Neural cell (in vitro differentiated cells): ENCODE measurements around the gene ARHGAP30. TPM values are rescaled to one million over a fixed set of nuclear protein-coding genes. Genes with fewer than 3 reads are reported as not detected.

Experiments
- H2AFZ ChIP-seq: fragments of 200-600, 300-800 bp; sonication (generic), shearing (Covaris generic); 2 replicates; pipeline ENCODE4 v1.6.0; 2014; ENCODE audit warnings: low read depth, mild to moderate bottlenecking, antibody characterized with exemption, low read length, moderate library complexity
- H3F3A ChIP-seq: fragments of 200-600 bp; shearing (Covaris generic); 2 replicates; pipeline ENCODE4 v1.6.1; 2016; ENCODE audit warnings: mild to moderate bottlenecking, moderate library complexity, mixed read lengths, antibody characterized with exemption, low read length; ENCODE audit not compliant: insufficient read depth, poor library complexity, severe bottlenecking
- H3K27ac ChIP-seq: fragments of 200-600, 300-800 bp; sonication (generic), shearing (Covaris generic); 2 replicates; pipeline ENCODE4 v1.5.1; 2014; ENCODE audit warnings: mild to moderate bottlenecking, low read length, moderate library complexity
- H3K27me3 ChIP-seq: fragments of 300-800, 200-600 bp; sonication (generic), shearing (Covaris generic); 2 replicates; pipeline ENCODE4 v1.6.0; 2014; ENCODE audit warnings: mild to moderate bottlenecking, low read depth, low read length, moderate library complexity; ENCODE audit not compliant: insufficient read depth
- H3K36me3 ChIP-seq: fragments of 300-800, 200-600 bp; sonication (generic), shearing (Covaris generic); 2 replicates; pipeline ENCODE4 v1.5.1; 2014; ENCODE audit warnings: mild to moderate bottlenecking, antibody characterized with exemption, low read length, moderate library complexity; ENCODE audit not compliant: insufficient read depth
- H3K4me2 ChIP-seq: fragments of 300-800, 200-600 bp; sonication (generic), shearing (Covaris generic); 2 replicates; pipeline ENCODE4 v1.6.0; 2014; ENCODE audit warnings: mild to moderate bottlenecking, low read length
- H3K4me3 ChIP-seq: fragments of 300-800, 200-600 bp; sonication (generic), shearing (Covaris generic); 2 replicates; pipeline ENCODE4 v1.5.1; 2014; ENCODE audit warnings: mild to moderate bottlenecking, low read length, moderate library complexity
- H3K79me2 ChIP-seq: fragments of 200-600 bp; shearing (Covaris generic); replicated peaks from 2 replicates; pipeline ENCODE4 v1.6.0; 2014; ENCODE audit warnings: mild to moderate bottlenecking, low read length, moderate library complexity; ENCODE audit not compliant: insufficient read depth
- H3K9ac ChIP-seq: fragments of 300-800, 200-600 bp; sonication (generic), shearing (Covaris generic); 2 replicates; pipeline ENCODE4 v1.6.1; 2016; ENCODE audit warnings: mild to moderate bottlenecking, low read length, mixed read lengths
- H3K9me2 ChIP-seq: fragments of 200-600 bp; shearing (Covaris generic); 2 replicates; pipeline ENCODE4 v1.6.1; 2016; ENCODE audit warnings: mild to moderate bottlenecking, low read length, mixed read lengths; ENCODE audit not compliant: insufficient read depth
- H3K9me3 ChIP-seq: fragments of 200-600, 300-800 bp; sonication (generic), shearing (Covaris generic); 2 replicates; pipeline ENCODE4 v1.6.1; 2016; ENCODE audit warnings: mild to moderate bottlenecking, mixed run types, low read length, moderate library complexity, mixed read lengths
- H4K20me1 ChIP-seq: fragments of 200-600 bp; shearing (Covaris generic); 2 replicates; pipeline ENCODE4 v1.6.1; 2016; ENCODE audit warnings: mild to moderate bottlenecking, mixed run types; ENCODE audit not compliant: insufficient read depth
- CTCF ChIP-seq: fragments of 450-650 bp; IDR thresholded peaks from 2 replicates; pipeline ENCODE4 v1.5.1; 2014; ENCODE audit warnings: antibody characterized with exemption, mild to moderate bottlenecking, moderate library complexity; ENCODE audit not compliant: poor library complexity, severe bottlenecking
- EZH2 ChIP-seq: fragments of 200-600, 300-800 bp; shearing (Covaris generic), sonication (generic); IDR thresholded peaks from 2 replicates; pipeline ENCODE4 v1.6.1; 2014; ENCODE audit warnings: antibody characterized with exemption, low read length, borderline replicate concordance, mild to moderate bottlenecking; ENCODE audit not compliant: insufficient read depth, poor library complexity, severe bottlenecking
- MXI1 ChIP-seq: fragments of 450-650 bp; conservative IDR thresholded peaks from 2 replicates; pipeline ENCODE4 v1.6.1; 2014; ENCODE audit warnings: antibody characterized with exemption, mild to moderate bottlenecking; ENCODE audit not compliant: poor library complexity, severe bottlenecking
- POLR2AphosphoS5 ChIP-seq: IDR thresholded peaks from 2 replicates; pipeline ENCODE4 v1.6.1; 2012
- RAD21 ChIP-seq: fragments of 450-650 bp; conservative IDR thresholded peaks from 2 replicates; pipeline ENCODE4 v1.6.1; 2014; ENCODE audit warnings: antibody characterized with exemption, mild to moderate bottlenecking, moderate library complexity
- SMC3 ChIP-seq: fragments of 450-650 bp; conservative IDR thresholded peaks from 2 replicates; pipeline ENCODE4 v1.6.1; 2014; ENCODE audit warnings: antibody characterized with exemption, mild to moderate bottlenecking, moderate library complexity; ENCODE audit not compliant: poor library complexity
- TAF1 ChIP-seq: IDR thresholded peaks from 2 replicates; pipeline ENCODE4 v1.6.1; 2012; ENCODE audit warnings: low read depth
- polyA plus RNA-seq: library from polyadenylated mRNA; depleted of rRNA; stranded (reverse); fragments of >200 nt; gene quantifications from 2 replicates; pipeline ENCODE4 v1.2.3, GENCODE V29; 2014
- TF ChIP-seq, protein P1 (sequence below): IDR thresholded peaks from 2 replicates; pipeline ENCODE4 v1.6.1; 2012; ENCODE audit warnings: borderline replicate concordance

Gene ARHGAP30
- polyA plus RNA-seq, 1 donor from 2014 or later, result not detected

DNA sequence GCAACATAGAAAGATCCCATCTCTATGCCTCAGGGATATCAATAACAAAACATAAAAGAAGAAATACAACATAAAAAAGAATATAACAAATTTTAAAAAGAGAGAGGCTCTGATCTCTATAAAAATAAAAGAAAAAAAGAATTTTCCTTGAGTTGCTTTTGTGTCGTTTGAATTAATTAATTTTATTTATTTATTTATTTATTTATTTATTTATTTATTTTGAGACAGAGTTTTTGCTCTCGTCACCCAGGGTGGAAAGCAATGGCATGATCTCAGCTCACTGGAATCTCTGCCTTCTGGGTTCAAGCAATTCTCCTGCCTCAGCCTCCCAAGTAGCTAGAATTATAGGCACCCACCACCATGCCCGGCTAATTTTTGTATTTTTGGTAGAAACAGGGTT, 57.3 kb downstream of the ARHGAP30 start:
- Histone ChIP-seq H4K20me1 (no peaks in the 10 kb centered on the region), H3K9ac (no peak overlapping the region), H3K27me3 (no peaks in the 10 kb centered on the region), H3K36me3 (no peaks in the 10 kb centered on the region), H3K4me2 (no peak overlapping the region), H3K9me2 (no peaks in the 10 kb centered on the region), H3K27ac (no peak overlapping the region), H2AFZ (no peak overlapping the region), H3K9me3 (no peaks in the 10 kb centered on the region), H3K4me3 (no peak overlapping the region), H3K79me2 (no peaks in the 10 kb centered on the region), H3F3A (no peaks in the 10 kb centered on the region)
- TF ChIP-seq EZH2, result no peak
- TF ChIP-seq RAD21, result no peak
- TF ChIP-seq MXI1, result no peak
- TF ChIP-seq, protein P1, sequence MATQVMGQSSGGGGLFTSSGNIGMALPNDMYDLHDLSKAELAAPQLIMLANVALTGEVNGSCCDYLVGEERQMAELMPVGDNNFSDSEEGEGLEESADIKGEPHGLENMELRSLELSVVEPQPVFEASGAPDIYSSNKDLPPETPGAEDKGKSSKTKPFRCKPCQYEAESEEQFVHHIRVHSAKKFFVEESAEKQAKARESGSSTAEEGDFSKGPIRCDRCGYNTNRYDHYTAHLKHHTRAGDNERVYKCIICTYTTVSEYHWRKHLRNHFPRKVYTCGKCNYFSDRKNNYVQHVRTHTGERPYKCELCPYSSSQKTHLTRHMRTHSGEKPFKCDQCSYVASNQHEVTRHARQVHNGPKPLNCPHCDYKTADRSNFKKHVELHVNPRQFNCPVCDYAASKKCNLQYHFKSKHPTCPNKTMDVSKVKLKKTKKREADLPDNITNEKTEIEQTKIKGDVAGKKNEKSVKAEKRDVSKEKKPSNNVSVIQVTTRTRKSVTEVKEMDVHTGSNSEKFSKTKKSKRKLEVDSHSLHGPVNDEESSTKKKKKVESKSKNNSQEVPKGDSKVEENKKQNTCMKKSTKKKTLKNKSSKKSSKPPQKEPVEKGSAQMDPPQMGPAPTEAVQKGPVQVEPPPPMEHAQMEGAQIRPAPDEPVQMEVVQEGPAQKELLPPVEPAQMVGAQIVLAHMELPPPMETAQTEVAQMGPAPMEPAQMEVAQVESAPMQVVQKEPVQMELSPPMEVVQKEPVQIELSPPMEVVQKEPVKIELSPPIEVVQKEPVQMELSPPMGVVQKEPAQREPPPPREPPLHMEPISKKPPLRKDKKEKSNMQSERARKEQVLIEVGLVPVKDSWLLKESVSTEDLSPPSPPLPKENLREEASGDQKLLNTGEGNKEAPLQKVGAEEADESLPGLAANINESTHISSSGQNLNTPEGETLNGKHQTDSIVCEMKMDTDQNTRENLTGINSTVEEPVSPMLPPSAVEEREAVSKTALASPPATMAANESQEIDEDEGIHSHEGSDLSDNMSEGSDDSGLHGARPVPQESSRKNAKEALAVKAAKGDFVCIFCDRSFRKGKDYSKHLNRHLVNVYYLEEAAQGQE, result no peak
- TF ChIP-seq TAF1, result no peak
- no peak for TF ChIP-seq SMC3

DNA sequence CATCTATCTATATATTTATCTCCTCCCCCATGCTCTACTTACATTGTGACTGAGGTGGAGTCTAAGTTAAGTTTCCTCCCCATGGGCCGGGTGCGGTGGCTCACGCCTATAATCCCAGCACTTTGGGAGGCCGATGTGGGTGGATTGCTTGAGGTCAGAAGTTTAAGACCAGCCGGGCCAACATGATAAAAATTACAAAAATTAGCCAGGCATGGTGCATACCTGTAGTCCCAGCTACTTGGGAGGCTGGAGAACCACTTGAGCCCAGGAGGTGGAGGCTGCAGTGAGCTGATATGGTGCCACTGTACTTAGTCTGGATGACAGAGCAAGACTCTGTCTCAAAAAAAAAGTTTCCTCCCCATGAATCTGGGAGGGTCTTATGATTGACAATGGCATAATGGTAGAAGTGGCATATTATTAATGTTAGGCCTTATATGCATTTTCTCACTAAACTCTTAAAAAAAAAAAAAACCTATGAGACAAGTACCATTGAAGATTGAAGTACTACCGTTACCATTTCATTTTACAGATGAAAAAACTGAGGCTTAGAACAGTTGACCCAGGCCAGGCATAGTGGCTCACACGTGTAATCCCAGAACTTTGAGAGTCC, 60.0 kb downstream of the ARHGAP30 start:
- Histone ChIP-seq H3K9me3 (no peaks in the 10 kb centered on the region), H3K27ac (no peak overlapping the region), H3K79me2 (no peaks in the 10 kb centered on the region), H3F3A (no peaks in the 10 kb centered on the region), H3K4me3 (no peak overlapping the region), H4K20me1 (no peaks in the 10 kb centered on the region), H3K9me2 (no peaks in the 10 kb centered on the region), H3K9ac (no peak overlapping the region), H3K4me2 (no peak overlapping the region), H2AFZ (no peak overlapping the region), H3K36me3 (no peaks in the 10 kb centered on the region), H3K27me3 (no peaks in the 10 kb centered on the region)
- TF ChIP-seq MXI1 (no peak), RAD21 (no peak), POLR2AphosphoS5 (no peak), CTCF (no peak), SMC3 (no peak), TAF1 (no peak)
- TF ChIP-seq, protein P1, result no peak
